ENCODE data around the gene DYSF. TPM values are rescaled to one million over a fixed set of nuclear protein-coding genes. Genes with fewer than 3 reads are reported as not detected.

The DYSF gene
- total and polyA plus RNA-seq, 8 donors = 1.1 to 5.5 (median 2.1) TPM

- Histone ChIP-seq H3K4me3 (no peak overlapping the region), H3K4me1 (no peaks in the 10 kb centered on the region), H3K36me3 (no peaks in the 10 kb centered on the region), H3K27ac (no peak overlapping the region), H3K9me3 (no peaks in the 10 kb centered on the region), H3K27me3 (peaks cover 0 to 4% (median 0%) of the 10 kb centered on the region in 4 donors)
- no peak for ATAC-seq
- TF ChIP-seq, protein P1, sequence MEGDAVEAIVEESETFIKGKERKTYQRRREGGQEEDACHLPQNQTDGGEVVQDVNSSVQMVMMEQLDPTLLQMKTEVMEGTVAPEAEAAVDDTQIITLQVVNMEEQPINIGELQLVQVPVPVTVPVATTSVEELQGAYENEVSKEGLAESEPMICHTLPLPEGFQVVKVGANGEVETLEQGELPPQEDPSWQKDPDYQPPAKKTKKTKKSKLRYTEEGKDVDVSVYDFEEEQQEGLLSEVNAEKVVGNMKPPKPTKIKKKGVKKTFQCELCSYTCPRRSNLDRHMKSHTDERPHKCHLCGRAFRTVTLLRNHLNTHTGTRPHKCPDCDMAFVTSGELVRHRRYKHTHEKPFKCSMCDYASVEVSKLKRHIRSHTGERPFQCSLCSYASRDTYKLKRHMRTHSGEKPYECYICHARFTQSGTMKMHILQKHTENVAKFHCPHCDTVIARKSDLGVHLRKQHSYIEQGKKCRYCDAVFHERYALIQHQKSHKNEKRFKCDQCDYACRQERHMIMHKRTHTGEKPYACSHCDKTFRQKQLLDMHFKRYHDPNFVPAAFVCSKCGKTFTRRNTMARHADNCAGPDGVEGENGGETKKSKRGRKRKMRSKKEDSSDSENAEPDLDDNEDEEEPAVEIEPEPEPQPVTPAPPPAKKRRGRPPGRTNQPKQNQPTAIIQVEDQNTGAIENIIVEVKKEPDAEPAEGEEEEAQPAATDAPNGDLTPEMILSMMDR (IDR thresholded peaks at IDR 0.05) = no peak
- no peak for FAIRE-seq
- no peak for DNase-seq
- intact Hi-C loops (cut with DNase I) = loop anchor here in 2 of 3 donors (5.0 to 10.0 kb wide), 2 partner anchors 211 to 219 kb away; no protein-coding TSS in a partner anchor
- 67 to 71% methylated on average over 11 of the region's 11 CpGs for WGBS, 2 donors
Observed at GRCh38 chr2:71513721-71514120, 60.4 kb downstream of the DYSF start.

- H3K4me1 ChIP-seq = no peaks in the 10 kb centered on the region
- no peak for DNase-seq
- H3K4me3 ChIP-seq = no peak overlapping the region
- no peaks in the 10 kb centered on the region for H3K27me3 ChIP-seq
- intact Hi-C loops (cut with DNase I) = loop anchor here in 1 of 3 donors (10.0 kb wide), 1 partner anchor 222 kb away; no protein-coding TSS in a partner anchor
- no peak overlapping the region for H3K27ac ChIP-seq
- TF ChIP-seq, protein P1 (IDR thresholded peaks at IDR 0.05) = no peak
- 70 to 82% methylated on average over 16 of the region's 16 CpGs for WGBS, 2 donors
- no peak for ATAC-seq
- H3K36me3 ChIP-seq = no peaks in the 10 kb centered on the region
- H3K9me3 ChIP-seq = no peaks in the 10 kb centered on the region
- no peak for FAIRE-seq
Observed at GRCh38 chr2:71516253-71516888, 63.0 kb downstream of the DYSF start.

- Histone ChIP-seq H3K36me3 (no peaks in the 10 kb centered on the region), H3K4me1 (no peaks in the 10 kb centered on the region), H3K27me3 (no peaks in the 10 kb centered on the region), H3K4me3 (no peak overlapping the region), H3K27ac (no peak overlapping the region), H3K9me3 (no peaks in the 10 kb centered on the region)
- TF ChIP-seq, protein P1 (IDR thresholded peaks at IDR 0.05) = no peak
- WGBS, 2 donors = 64 to 65% methylated on average over 4 of the region's 4 CpGs
- no peak for ATAC-seq
- DNase-seq = no peak
- intact Hi-C loops (cut with DNase I) = loop anchor here in 1 of 3 donors (10.0 kb wide), 1 partner anchor 223 kb away; no protein-coding TSS in a partner anchor
- no peak for FAIRE-seq
Observed at GRCh38 chr2:71517851-71518250, 64.5 kb downstream of the DYSF start.

GRCh38 chr2:71521436-71521950 is 68.1 kb downstream of the DYSF start:
- DNase-seq (no peak), ATAC-seq (no peak), FAIRE-seq (no peak)
- H3K27me3 ChIP-seq = no peaks in the 10 kb centered on the region
- no peak overlapping the region for H3K4me3 ChIP-seq
- H3K4me1 ChIP-seq = no peaks in the 10 kb centered on the region
- H3K9me3 ChIP-seq = no peaks in the 10 kb centered on the region
- 59 to 80% methylated on average over 7 to 8 of the region's 8 CpGs for whole genome bisulfite sequencing, 2 donors
- TF ChIP-seq, protein P1 (IDR thresholded peaks at IDR 0.05) = no peak
- no peak overlapping the region for H3K27ac ChIP-seq
- H3K36me3 ChIP-seq = no peaks in the 10 kb centered on the region
- intact Hi-C loops (cut with DNase I) = no loop called here

GRCh38 chr2:71524476-71524875 is 71.1 kb downstream of the DYSF start:
- DNase-seq (no peak), FAIRE-seq (no peak), ATAC-seq (no peak)
- Histone ChIP-seq H3K27ac (no peak overlapping the region), H3K9me3 (no peaks in the 10 kb centered on the region), H3K4me3 (no peak overlapping the region), H3K36me3 (no peaks in the 10 kb centered on the region), H3K27me3 (no peaks in the 10 kb centered on the region), H3K4me1 (no peaks in the 10 kb centered on the region)
- intact Hi-C loops (cut with DNase I) = no loop called here
- WGBS, 2 donors = 48 to 60% methylated on average over 6 of the region's 6 CpGs
- TF ChIP-seq, protein P1 (IDR thresholded peaks at IDR 0.05) = no peak
